ENCODE results near the gene GPR78.

GRCh38 chr4:8538703-8539567 lies 41.3 kb upstream of the GPR78 start:
- TF ChIP-seq, protein P1, sequence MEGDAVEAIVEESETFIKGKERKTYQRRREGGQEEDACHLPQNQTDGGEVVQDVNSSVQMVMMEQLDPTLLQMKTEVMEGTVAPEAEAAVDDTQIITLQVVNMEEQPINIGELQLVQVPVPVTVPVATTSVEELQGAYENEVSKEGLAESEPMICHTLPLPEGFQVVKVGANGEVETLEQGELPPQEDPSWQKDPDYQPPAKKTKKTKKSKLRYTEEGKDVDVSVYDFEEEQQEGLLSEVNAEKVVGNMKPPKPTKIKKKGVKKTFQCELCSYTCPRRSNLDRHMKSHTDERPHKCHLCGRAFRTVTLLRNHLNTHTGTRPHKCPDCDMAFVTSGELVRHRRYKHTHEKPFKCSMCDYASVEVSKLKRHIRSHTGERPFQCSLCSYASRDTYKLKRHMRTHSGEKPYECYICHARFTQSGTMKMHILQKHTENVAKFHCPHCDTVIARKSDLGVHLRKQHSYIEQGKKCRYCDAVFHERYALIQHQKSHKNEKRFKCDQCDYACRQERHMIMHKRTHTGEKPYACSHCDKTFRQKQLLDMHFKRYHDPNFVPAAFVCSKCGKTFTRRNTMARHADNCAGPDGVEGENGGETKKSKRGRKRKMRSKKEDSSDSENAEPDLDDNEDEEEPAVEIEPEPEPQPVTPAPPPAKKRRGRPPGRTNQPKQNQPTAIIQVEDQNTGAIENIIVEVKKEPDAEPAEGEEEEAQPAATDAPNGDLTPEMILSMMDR (IDR thresholded peaks at IDR 0.05), result no peak
- TF ChIP-seq EZH2phosphoT487 (IDR thresholded peaks at IDR 0.05) (no peak), EZH2 (IDR thresholded peaks at IDR 0.05) (no peak)

Measured in neural progenitor cell (in vitro differentiated cells).